ENCODE results near the gene ACVRL1. TPM values are rescaled to one million over a fixed set of nuclear protein-coding genes. Genes with fewer than 3 reads are reported as not detected.

ACVRL1 gene
- total RNA-seq, 1 donor: 10.8 TPM

DNA sequence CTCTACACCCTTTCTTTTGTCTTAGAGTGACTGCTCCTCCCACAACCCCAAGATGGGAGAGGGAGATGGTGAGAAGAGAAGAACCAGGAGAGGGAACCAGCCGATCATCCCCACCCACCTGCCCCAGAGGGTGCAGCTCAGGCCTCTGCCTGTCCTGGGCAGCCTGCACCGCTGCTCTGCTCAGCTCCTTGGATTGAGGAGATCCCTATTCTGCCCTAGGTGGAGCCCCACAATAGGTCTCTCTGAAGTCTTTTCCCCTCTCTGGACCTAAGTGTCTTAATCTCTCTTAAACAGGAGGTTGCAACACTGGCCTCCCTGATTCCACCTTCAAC is 17.2 kb upstream of the ACVRL1 start:
- no peak for TF ChIP-seq CTCF (IDR thresholded peaks at IDR 0.05; ENCODE audit: insufficient read depth, low read depth, low read length)
- DNase-seq (ENCODE audit: low read depth): no peak

DNA sequence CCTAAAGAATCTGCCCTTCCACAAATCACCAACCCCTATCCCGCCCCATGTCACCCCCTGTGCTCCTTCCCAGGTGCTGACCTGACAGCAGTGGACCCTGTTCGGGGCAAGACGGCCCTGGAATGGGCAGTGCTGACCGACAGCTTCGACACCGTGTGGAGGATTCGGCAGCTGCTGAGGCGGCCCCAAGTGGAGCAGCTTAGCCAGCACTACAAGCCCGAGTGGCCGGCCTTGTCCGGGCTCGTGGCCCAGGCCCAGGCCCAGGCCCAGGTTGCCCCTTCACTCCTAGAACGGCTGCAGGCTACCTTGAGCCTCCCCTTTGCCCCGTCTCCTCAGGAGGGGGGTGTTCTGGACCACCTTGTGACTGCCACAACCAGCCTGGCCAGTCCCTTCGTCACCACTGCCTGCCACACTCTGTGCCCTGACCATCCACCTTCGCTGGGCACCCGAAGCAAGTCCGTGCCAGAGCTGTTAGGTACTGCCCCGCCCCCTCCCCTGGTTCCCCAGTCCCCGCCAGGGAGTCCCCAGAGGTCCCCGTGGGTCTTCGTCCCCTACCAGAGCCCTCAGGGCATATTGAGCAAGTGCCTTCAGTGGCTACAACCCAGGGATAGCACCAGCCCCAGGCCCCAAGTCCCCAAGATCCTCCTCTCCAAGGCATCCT is 16.7 kb upstream of the ACVRL1 start:
- TF ChIP-seq CTCF (IDR thresholded peaks at IDR 0.05; ENCODE audit: insufficient read depth, low read depth, low read length): no peak
- no peak for DNase-seq (ENCODE audit: low read depth)
- no peak overlapping the region for H3K4me3 ChIP-seq (ENCODE audit: low read depth, low read length)

More for the DNA sequence above, 17.2 kb upstream of the ACVRL1 start:
- H3K4me3 ChIP-seq (ENCODE audit: low read depth, low read length): no peak overlapping the region

GRCh38 chr12:51891843-51892242 is 15.5 kb upstream of the ACVRL1 start:
- peak; percentile 47 for TF ChIP-seq CTCF (IDR thresholded peaks at IDR 0.05; ENCODE audit: insufficient read depth, low read depth, low read length)
- H3K4me3 ChIP-seq (ENCODE audit: low read depth, low read length): no peak overlapping the region
- no peak for DNase-seq (ENCODE audit: low read depth)

DNA sequence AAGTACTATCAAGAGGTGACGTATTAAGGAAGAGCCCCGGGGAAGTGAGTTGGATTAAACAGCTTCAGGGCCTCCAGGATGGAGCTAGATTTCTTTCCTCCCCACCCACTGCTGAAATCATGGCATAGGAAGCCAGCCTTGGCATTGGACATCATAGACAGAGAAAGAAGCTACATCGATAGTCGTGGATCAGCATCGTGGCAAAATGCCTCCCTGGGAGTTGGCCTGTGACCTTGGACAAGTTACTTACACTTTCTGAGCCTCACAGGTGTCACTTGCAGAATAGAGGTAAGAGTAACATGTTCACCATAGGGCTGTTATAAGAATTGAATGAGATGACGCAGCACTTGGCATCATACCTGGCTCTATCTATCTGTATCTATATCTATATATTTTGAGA is 13.5 kb upstream of the ACVRL1 start:
- DNase-seq (ENCODE audit: low read depth): no peak
- TF ChIP-seq CTCF (IDR thresholded peaks at IDR 0.05; ENCODE audit: insufficient read depth, low read depth, low read length): no peak
- no peak overlapping the region for H3K4me3 ChIP-seq (ENCODE audit: low read depth, low read length)

- H3K4me3 ChIP-seq (ENCODE audit: low read depth, low read length): no peak overlapping the region
- no peak for TF ChIP-seq CTCF (IDR thresholded peaks at IDR 0.05; ENCODE audit: insufficient read depth, low read depth, low read length)
- DNase-seq (ENCODE audit: low read depth): no peak
These were observed 11.7 kb upstream of the ACVRL1 start for GRCh38 chr12:51895378-51896135.

- DNase-seq (ENCODE audit: low read depth): no peak
- H3K4me3 ChIP-seq (ENCODE audit: low read depth, low read length): no peak overlapping the region
- no peak for TF ChIP-seq CTCF (IDR thresholded peaks at IDR 0.05; ENCODE audit: insufficient read depth, low read depth, low read length)
These were observed 11.1 kb upstream of the ACVRL1 start for GRCh38 chr12:51896236-51896635.
